ENCODE results near the gene LEKR1.

DNA sequence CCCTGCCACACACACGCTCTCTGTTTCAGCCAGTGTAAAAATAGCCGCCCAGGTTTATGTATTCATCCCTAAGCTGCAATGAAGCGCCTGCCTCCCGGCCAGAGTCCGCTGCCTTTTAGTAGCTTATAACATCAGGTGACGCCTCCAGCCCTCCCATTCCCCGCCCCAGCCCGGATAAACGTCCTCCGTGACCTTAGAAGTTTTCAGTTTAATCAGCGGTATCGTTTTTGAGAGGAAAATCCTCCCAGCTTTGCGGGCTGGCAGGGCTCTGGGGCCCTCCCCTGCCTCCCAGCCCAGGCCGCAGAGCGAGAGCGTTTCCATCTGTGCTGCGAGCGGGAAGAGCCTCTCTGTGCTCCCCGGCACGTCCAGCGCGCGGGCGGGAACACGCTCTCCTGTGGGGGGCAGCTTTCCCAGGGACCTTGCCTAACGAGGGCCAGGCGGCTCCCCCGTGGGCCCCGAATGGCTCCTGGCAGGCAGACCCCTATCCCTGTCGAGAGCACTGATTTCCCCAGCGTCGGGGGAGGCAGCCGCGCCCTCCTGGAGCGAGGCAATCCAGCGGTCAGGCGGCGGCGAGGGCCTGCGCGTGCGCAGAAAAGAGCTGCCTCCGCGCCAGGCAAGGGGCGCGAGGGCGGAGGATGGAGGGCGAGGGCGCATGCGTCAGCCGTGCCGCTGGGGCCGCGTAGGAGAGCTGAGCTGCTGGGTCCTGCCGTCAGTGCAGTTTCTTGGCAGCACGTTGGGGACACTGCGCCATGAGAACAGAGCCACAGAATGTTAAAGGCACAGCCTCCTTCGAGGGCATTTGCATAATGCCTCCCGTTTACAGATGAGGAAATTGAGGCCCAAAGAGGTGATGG, 262.7 kb downstream of the LEKR1 start:
- TF ChIP-seq EZH2 (IDR thresholded peaks at IDR 0.05; ENCODE audit: borderline replicate concordance, low read depth, low read length, poor library complexity, severe bottlenecking), result no peak
- TF ChIP-seq, protein P1, sequence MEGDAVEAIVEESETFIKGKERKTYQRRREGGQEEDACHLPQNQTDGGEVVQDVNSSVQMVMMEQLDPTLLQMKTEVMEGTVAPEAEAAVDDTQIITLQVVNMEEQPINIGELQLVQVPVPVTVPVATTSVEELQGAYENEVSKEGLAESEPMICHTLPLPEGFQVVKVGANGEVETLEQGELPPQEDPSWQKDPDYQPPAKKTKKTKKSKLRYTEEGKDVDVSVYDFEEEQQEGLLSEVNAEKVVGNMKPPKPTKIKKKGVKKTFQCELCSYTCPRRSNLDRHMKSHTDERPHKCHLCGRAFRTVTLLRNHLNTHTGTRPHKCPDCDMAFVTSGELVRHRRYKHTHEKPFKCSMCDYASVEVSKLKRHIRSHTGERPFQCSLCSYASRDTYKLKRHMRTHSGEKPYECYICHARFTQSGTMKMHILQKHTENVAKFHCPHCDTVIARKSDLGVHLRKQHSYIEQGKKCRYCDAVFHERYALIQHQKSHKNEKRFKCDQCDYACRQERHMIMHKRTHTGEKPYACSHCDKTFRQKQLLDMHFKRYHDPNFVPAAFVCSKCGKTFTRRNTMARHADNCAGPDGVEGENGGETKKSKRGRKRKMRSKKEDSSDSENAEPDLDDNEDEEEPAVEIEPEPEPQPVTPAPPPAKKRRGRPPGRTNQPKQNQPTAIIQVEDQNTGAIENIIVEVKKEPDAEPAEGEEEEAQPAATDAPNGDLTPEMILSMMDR (conservative IDR thresholded peaks at IDR 0.05; ENCODE audit: low read depth, low read length), result no peak; the same call in 1 of the 2 replicates

Data from A673 (cell line).